ENCODE data around the gene RERG.
"Not testable (repeated sequence)": the region's sequence is repeated elsewhere in the genome, so short reads cannot be mapped to it uniquely, and the experiment has no call there.

RERG gene, protein sequence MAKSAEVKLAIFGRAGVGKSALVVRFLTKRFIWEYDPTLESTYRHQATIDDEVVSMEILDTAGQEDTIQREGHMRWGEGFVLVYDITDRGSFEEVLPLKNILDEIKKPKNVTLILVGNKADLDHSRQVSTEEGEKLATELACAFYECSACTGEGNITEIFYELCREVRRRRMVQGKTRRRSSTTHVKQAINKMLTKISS
- 0.09 to 0.12 reads per million in 2 experiments for total RNA-seq

DNA sequence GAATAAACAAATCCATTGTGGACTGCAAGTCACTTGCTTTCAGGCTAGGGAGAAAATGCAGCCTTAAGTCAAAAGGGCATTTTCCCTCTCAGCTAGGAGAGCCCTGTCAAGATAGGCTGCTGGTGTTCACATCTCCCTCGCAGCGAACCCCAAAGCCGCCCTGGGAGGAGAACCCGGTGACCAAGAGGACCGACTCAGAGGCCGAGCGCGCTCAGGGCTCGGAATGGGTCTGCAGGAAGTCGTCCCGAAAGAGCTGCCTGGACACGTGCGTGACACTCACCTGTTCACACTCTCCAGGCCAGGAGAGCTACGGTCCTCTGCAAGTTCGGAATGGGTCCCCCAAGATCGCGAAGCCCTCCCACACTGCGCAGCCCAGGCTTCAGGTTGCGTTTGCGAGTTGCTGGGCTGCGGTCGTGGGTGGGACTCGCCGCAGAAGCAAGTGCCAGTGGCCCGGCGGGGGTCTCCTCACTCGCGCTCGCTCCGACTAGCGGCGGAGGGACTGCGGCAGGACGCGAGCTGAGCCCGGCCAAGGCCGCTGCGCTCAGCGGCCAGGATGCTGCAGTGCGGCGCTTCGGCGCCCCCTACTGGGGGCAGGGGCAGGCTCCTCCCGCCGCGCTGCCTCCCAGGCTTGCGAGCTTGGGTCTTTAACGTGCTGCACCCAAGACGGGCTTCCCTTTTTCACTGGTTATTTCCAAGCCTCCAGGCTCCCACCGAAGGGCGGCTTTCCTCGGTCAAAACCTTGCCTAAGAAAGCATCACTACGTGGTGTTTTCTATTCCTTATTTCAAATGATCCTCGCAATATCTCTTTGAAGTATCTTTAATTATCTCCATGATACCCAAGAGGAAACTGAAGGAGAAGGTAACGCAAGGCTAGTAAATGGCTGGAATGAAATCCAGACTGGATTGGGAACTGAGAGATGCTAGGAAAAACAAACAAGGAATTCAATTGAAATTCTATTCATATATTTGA, at the start of gene RERG:
RERG (minus strand) TSS at position 503 of the 971 bp plus-strand sequence. CDS start 3,928 bp downstream, outside the sequence.
- DNase-seq (ENCODE audit: low read depth): peak; percentile 52

DNA sequence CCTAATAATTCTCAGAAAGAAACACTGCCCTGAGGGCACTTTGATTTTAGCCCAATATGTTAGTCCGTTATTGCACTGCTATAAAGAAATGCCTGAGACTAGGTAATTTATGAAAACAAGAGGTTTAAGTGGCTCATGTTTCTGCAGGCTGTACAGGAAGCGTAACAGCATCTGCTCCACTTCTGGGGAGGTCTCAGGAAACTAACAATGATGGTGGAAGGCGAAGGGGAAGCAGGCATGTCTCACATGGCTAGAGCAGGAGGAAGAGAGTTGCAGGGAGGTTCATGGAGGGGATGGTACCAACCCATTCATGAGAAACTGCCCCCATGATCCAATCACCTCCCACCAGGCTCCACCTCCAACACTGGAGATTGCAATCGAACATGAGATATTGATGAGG, 49.4 kb upstream of the RERG start:
- no peak for DNase-seq (ENCODE audit: low read depth)

DNA sequence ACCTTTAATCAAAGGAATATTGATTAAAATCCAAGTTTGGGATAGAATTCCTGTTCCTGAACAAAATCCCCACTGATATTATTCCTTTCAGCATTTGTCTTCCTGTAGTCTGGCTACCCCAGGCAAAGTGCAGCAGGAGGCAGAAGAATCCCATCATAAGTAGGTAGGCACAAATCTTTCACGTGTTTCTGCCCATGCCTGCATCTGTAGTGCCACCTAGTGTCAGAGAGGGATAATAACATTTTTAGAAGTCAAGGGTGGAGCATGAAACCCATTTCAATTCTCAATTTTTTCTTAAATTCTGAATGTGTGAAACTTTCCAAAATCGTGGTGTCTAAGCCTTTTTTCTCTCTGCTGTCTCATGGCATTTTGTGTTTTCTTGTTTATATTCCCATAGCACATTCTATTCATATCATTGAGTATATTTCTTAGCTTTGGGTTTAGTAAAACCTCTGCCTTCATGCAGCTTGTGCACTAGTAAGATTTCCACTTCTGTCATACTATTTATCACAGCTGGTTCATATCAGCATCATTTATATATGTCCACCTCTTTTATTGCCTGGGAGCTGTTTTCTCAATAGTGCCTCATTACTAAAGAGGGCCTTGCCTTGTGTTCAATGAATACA, 47.8 kb upstream of the RERG start:
- peak; percentile 10 for DNase-seq (ENCODE audit: low read depth)

DNA sequence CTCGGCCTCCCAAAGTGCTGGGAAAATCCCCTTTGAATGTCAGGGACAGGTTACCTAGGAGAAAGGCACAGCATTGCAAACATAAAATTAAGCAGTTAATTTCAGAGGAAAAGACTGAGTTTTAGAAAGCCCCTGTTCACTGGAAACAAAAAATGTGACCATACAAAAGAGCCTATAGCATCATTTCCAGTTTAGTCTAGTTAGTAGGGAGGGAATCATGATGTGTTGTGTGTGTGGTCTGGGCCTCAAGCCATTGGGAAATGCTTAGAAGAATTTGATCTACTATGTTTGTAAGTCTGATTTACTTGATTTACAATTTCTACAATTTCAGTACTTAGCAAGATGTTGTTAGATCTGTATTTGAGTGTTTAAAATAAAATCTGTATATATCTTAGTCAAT, 47.1 kb upstream of the RERG start:
- DNase-seq (ENCODE audit: low read depth): no peak

DNA sequence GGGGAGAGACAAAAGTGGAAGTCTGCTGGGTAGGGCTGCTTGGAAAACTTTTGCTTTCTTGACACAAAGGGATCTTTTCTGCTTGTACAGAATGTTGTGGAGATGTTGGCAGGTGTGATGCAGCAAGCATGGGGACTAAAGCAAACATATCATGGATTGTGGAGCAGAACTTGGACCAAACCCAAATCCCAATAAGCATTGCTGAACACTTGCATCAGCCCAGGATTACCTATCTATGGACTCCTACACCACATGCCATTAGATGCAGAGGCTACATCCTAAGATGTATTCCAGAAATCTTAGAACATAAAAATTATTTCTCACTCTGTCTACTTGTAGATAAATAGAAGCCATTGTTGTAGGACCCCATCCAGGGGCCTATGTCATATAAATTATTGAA, 44.7 kb upstream of the RERG start:
- no peak for DNase-seq (ENCODE audit: low read depth)

DNA sequence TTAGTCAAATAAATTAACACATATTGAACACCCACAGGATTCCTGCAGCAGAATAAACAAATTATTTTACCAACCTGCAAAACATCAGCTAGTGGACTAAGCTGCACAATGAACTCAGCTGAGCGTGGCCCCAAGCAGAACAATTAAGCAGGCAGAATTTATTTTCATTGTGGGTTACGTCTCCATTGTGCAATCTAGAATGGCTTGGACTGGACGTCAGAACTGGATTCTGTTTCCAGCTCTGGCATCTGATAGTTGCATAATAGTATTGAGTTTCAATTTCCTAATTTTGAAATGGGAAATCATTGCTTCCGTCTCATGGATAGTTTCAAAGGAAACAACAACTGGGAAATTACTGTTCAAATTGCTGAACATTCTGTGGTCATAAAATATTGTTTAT, 35.5 kb upstream of the RERG start:
- no peak for DNase-seq (ENCODE audit: low read depth)

DNA sequence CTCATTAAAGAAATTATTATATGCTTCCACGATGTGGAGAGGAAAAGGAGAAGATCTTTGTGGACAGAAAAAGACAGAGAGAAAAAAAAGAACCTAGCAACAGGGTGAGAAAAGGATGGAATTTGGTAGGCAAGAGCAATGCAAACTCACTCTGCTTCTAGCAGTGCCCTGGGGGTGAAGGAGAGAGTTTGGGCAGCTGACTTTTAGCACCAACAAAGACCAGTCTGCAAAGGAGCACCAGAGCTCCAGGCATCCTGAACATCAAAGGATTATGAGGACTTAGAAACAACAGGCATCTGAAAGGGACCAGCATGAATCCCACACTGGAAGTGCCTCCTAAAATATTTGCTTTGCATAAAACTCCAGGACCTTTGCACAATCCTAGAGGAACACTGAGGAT, 32.8 kb upstream of the RERG start:
- no peak for DNase-seq (ENCODE audit: low read depth)

DNA sequence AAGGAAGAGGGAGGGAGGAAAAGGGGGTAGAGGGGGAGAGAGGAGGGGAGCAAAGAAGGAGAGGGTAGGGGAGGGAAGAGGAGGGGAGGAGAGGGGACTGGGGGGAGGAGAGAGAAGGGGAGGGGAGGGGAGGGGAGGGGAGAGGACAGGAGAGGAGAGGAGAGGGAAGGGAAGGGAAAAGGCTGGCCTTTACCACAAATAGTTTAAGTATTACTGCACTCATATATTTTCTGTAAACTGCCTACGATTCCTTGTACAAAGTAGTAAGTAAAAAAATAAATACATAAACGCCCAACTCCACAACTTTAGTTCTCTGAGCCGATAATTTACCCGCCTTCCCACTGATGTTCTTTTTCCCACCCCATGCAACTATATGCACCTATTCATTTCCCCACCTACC, 23.7 kb upstream of the RERG start:
- DNase-seq (ENCODE audit: low read depth): no peak

DNA sequence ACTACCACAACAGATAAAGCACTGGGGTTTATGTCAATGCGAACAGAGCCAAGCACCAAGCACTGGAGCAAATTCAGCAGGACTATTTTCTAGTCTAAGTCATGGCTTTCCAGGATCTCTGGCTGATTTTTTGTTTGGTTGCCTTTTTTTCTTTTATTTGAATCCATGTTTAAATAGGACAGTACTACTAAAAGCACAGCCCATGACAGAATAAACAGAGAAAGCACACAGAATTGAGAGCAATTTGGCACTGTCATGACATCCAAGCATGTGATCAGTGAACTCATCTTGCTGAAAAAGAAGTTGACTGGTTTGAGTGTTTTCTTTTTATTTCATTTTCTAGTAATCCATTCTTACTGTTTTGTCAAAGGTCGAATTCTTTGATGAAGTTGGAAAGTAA, 23.1 kb upstream of the RERG start:
- DNase-seq (ENCODE audit: low read depth): no peak

DNA sequence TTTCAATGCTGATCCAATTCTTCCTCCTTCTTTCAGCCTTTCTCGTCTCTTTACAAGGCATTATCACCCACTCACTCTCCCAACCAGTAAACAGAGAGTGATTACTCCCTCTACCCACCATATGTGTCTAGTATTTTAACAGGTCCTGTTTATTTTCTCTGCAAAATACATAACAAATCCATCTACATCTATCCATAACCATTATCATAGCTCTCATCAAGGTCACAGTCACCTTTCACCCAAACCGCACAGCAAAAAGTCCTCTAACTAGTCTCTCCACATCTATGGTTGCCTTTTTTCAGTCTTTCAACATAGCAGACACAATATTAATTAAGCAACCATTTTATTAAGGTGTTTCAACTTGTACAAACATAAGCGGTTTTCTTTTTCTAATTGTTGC, 21.9 kb upstream of the RERG start:
- no peak for DNase-seq (ENCODE audit: low read depth)

DNA sequence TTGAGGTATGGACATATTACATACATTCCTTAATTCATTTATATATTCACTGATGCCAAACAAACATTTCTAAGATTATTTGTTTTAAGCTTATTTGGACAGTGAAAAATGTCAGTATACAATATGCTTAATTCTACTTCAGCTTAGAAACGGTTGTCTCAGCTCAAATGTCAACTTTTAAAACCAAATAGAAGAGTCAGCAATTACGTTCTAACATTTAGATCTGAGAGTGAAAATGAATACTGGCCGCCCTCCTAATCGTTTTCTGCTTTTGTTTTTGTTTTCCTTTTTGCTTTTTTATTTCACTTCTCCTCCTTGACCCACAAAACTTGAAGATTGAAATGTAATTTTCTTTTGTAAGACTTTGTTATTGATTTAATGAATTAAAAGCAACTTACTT, 19.7 kb upstream of the RERG start:
- DNase-seq (ENCODE audit: low read depth): no peak

DNA sequence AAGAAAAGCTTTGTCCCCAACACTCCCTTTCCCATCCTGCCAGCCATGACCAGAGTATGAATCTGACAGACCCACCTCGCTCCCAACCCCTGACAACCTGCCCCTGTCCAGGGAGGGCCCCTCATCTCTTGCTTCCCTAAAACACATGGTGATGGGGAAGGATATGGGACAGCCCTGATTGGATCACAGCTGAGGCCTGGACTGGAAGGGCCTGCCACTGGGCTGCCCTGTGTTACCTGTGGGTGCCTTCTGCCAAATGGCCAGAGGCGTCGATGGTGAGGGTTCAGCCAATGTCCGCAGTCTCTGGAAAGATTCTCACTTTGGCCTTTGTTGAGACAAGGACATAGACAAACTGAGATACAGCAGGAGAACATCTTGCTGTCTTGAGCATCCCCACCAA, 13.3 kb upstream of the RERG start:
- DNase-seq (ENCODE audit: low read depth): no peak

DNA sequence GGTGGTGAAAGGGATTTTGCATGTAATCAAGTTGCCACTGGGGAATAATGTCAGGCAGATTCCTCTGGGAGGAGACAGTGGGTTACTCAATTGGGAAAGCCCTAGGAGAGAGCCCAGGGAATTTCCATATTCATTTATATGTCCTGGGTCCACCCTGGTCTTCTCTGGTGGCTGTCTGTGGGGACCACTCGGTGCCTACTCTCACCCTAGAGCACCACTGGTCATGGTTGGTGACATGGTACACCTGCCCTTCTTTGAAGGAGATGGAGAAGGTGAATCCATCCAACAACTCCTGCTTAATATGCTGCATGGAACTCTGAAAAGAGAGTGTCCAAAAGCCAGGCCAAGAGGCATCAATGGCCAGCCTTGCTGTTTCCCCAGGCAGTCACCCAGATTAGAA, 12.8 kb upstream of the RERG start:
- DNase-seq (ENCODE audit: low read depth): no peak

DNA sequence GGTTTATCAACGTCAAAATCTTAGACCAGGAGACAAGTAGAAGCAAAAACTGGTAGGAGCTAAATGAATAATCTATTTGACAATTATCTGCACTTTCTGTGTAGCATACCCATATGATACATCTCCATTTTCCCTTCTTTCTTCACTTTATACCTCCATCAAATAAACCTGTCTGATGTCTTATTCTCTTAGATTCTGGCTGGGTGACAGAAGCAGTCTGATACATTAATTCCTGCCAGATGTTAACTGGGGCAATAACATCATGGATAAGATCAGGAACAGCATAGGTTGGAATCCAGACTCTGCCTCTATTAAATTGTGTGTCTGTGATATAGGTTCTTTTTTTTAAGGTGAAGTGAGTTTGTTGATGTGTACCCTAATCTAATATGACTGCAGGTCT, 11.7 kb upstream of the RERG start:
- DNase-seq (ENCODE audit: low read depth): no peak

DNA sequence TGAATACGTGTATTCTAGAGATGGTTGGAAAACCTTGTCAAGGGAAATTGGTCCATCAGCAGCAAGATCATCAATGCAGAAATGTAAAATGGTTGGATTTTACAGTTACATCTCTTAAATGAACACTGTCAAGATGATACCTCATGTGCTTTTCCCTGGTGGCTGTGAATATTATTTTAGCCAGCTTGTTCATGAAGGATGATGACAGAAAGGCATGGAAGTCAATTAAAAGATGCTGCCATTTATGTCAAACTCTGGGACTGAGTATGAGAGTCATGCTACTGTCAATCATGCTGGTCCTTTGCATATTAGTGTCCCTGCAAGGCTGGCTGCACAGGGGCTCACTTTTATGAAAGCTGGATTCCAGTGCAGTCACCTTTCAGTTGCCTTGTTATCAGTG, 10.3 kb upstream of the RERG start:
- DNase-seq (ENCODE audit: low read depth): no peak

DNA sequence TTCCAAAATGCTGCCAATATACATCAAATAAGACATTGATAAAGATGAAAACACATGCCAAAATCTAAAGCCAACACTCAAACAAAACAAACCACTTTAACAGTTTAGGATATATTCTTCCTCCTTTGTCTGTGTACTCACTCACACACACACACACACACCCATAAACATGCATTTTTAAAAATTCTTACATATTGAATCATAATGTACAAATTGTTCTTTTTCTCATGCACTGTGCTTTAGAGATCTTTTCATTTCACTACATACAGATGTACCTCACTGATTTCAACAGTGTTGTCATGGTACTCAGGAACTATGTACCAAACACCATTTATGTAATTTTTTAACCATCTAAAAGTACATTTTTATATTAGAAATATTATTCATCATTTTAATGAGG, 9.5 kb upstream of the RERG start:
- no peak for DNase-seq (ENCODE audit: low read depth)

DNA sequence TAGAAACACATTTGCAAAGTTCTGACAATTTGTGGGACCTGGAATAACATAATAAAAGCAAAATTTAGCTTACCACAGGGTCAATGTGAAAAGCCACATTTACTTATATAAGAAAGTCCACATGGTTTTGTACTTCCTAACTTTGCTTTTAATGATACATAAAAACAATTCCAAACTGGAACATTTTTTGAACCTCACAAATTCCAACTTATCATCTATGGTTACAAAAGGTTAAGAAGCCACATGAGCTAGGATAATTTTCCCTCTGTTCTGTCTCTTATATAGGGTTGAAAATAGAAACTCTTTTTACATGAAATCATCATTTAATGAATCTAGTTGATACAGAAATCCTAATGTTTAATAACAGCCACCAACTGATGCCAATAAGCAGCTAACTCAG, 8.9 kb upstream of the RERG start:
- DNase-seq (ENCODE audit: low read depth): no peak

DNA sequence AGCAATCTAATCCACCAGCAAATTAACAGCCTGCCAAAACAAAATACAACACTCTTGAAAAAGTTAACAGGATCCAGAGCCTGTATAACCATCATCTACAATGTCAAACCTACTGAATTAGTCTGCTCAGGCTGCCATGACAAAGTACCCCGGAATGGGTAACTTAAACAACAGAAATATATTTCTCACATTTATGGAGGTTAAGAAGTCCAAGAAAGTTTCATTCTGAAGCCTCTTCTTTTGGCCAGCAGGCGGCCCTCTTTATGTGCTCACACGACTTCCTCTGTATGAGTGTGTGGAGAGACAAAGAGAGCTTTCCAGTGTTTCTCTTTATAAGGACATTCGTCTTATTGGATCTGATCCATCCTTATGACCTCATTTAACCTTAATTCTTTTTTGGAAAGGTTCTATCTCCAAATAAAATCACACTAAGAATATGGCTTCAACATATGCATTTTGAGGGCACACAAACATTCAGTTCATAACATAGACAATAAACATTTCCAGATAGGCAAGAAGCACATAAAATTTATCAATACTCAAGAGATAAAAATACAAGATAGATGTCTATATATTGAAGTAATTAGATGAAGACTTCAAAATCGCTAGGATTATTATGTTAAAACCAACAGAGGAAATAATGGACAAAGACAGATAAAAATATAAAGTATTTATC, 5.9 kb upstream of the RERG start:
- DNase-seq (ENCODE audit: low read depth): no peak

DNA sequence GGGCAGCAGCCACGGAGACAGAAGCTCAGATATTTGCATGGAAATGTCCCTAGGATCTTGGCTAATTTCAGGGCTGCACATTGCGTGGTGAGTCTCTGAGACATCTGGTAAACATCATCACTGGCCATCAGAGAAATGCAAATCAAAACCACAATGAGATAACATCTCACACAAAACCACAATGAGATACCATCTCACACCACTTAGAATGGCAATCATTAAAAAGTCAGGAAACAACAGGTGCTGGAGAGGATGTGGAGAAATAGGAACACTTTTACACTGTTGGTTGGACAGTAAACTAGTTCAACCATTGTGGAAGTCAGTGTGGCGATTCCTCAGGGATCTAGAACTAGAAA, 4.6 kb upstream of the RERG start:
- DNase-seq (ENCODE audit: low read depth): not testable (repeated sequence)

DNA sequence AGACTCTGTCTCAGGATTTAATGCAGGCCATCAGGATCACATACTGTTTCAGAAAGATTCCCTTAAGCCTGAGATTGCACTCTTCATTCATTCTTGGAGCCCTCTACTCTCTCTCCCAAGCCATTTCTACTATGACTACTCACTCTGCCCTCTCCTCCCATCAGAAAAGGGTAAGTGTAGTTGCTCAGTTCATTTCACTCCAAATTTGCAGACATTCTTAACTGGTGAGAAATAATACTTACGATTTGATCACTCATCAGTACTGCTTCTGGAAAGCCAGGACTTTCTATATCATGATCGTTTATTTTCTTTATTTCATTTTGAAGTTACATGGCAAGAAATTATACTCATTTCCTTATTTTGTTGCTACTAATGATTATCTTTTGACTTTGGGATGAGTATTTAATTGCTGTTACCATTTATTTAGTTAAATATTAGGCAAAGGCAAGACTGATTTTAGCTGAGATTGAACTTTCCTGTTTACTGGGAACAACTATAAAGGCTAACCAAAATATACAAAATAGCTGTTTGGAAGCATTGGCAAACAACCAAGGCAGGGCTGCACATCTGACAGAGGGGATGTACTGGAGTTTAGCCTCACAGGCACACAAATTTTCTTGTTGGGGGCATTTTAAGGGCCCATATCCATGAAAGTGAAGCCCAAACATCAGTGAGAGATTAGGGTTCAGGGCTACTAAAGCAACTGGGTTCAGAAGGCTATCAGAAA, 4.1 kb upstream of the RERG start:
- DNase-seq (ENCODE audit: low read depth): no peak

DNA sequence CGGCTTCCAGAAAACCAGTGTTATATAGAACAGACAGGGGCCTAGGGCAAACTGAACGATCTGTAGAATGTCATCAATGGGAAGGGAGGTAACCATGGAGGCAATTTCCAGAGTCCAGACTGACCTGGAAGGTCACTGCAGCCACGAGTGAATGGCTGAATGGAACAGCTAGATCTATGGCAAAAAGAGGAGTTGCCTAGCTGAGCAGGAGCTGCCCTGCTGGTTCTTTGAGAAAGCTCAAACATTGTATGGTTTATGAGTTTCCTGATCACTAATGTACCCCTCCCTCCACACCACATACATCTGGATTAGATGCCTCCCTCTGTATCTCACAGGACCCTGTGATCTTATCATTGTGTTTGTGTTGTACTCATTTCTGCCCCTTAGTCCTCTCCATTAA, 1.0 kb upstream of the RERG start:
- no peak for DNase-seq (ENCODE audit: low read depth)

DNA sequence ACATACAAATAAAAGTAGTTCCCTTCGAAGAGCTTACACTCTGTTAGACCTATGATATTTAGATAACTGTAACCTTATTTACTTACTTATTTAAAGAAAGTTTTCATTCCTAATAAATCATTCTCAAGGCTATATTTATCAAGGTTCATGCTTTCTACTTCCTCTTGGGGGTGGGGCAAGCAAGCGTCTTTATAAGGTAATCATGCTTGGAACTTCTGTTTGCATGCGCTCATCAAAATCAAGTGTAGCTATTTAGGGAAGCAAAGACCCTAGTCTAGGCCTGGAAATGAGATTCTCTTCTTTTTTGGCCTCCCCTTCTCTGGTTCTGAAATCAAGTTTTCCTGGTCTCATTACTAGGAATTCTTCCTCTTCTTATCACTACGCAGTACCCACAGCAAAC, 766 bp downstream of the RERG start:
- no peak for DNase-seq (ENCODE audit: low read depth)
